Adrenal gland (tissue), 12 donors: ENCODE results near the gene PCDHGA9. TPM values are rescaled to one million over a fixed set of nuclear protein-coding genes. Genes with fewer than 3 reads are reported as not detected.
"Not testable (repeated sequence)": the region's sequence is repeated elsewhere in the genome, so short reads cannot be mapped to it uniquely, and the experiment has no call there.

Source experiments
- DNase-seq, 7 donors: peaks; one replicate each; pipeline ENCODE4 v3.0.0-alpha.2; 2019 to 2020
- H3K27ac ChIP-seq, 5 donors: fragments of 200-600 bp; sonication (generic) in 4 of 5; 1 replicate in 3 of 5; 2 replicates in 2 of 5; pipeline versions ENCODE4 v1.5.1 to v1.8.0; 2016 to 2020; ENCODE audit warnings: mild to moderate bottlenecking in 1 of 5
- H3K27me3 ChIP-seq: fragments of 200-600 bp; 2 replicates; pipeline ENCODE4 v1.8.0; 2021
- H3K36me3 ChIP-seq, 2 donors: fragments of 200-600 bp; replicated peaks in 1 of 2; 1 replicate in 1 of 2; 2 replicates in 1 of 2; pipeline versions ENCODE4 v1.5.1 to v1.8.0; 2018 to 2022
- H3K4me1 ChIP-seq, 2 donors: fragments of 200-600 bp; replicated peaks in 1 of 2; 1 replicate in 1 of 2; 2 replicates in 1 of 2; pipeline versions ENCODE4 v1.5.1 to v1.8.0; 2018 to 2021
- H3K4me3 ChIP-seq, 4 donors: fragments of 200-600 bp; sonication (generic) in 3 of 4; one replicate each; pipeline ENCODE4 v1.5.1; 2016 to 2018
- H3K9me3 ChIP-seq, 3 donors: fragments of 200-600 bp; sonication (generic) in 1 of 3; replicated peaks in 1 of 3; 1 replicate in 2 of 3; 2 replicates in 1 of 3; pipeline versions ENCODE4 v1.5.1 to v1.8.0; 2016 to 2021
- CTCF ChIP-seq, 6 experiments: fragments of 450-650 bp in 4 of 6; fragments of 200-600 bp in 2 of 6; sonication (generic) in 1 of 6; IDR thresholded peaks; 1 replicate in 5 of 6; 2 replicates in 1 of 6; pipeline versions ENCODE4 v1.5.1 to v1.8.0; 2016 to 2021; ENCODE audit warnings: antibody characterized with exemption in 6 of 6, mild to moderate bottlenecking in 2 of 6, moderate library complexity in 1 of 6
- POLR2A ChIP-seq, 2 donors: fragments of 450-650 bp; IDR thresholded peaks; one replicate each; pipeline ENCODE4 v1.6.1; 2017; ENCODE audit warnings: antibody characterized with exemption in 2 of 2, mild to moderate bottlenecking in 2 of 2, moderate library complexity in 1 of 2
- WGBS, 4 donors: extraction: QIAGEN DNeasy Blood & Tissue Kit in 2 of 4; methylation state at CpG; one replicate each; pipeline versions ENCODE4 v1.1.5 to v1.1.7; 2013 to 2017; 5-methylcytosine and 5-hydroxymethylcytosine counted together
- intact Hi-C, 2 donors: fragments of 100-400 bp; cut with DNase I; formaldehyde crosslinking; loops; one replicate each; pipeline versions ENCODE4 v1.14.1 to v1.15.0; 2022 to 2023
- polyA plus RNA-seq, 3 donors: library from polyadenylated mRNA; stranded (reverse); fragments of 200-250 nt in 2 of 3; fragments of 350-450 nt in 1 of 3; fragmentation: Illumina TruSeq in 1 of 3; extraction: RNeasy Lipid Tissue Mini Kit (QIAGEN cat#74804) in 1 of 3; gene quantifications; one replicate each; pipeline ENCODE4 v1.2.3, GENCODE V29; 2013 to 2014
- total RNA-seq, 9 donors: library from RNA; depleted of rRNA in 4 of 9; stranded (reverse); fragments of >200 nt in 4 of 9; fragments of 120-200 nt in 1 of 9; fragmentation: NEBNext Ultra II Directional in 1 of 9; extraction: Animal tissue kit (Norgen Biotek cat#: 25700) in 1 of 9; gene quantifications; one replicate each; pipeline versions ENCODE4 v1.1.0 to v1.2.4, GENCODE V29; 2013 to 2023
- donor health status: healthy with polysubstance abuse.
- donor health status: Bipolar disorder and iron deficiency.
- donor health status: DM: yes; HTN: yes; CAD: no.
- donor health status: DM: no; HTN: no; CAD: no.
- donor health status: DM: no; HTN: no; CAD: no.
- donor health status: DM: yes; HTN: yes; CAD: no.

The PCDHGA9 gene
- total and polyA plus RNA-seq, 12 donors = 0.17 to 8.6 (median 5.1) TPM

- Histone ChIP-seq H3K9me3 (peaks cover 5 to 42% (median 8%) of the 10 kb centered on the region in 3 donors), H3K27me3 (no peaks in the 10 kb centered on the region), H3K27ac (no peak overlapping the region), H3K4me3 (no peak overlapping the region), H3K36me3 (no peaks in the 10 kb centered on the region), H3K4me1 (no peaks in the 10 kb centered on the region)
- 19 to 44% (median 23%) methylated on average over 9 to 15 of the region's 15 CpGs for WGBS, 4 donors
- no peak for TF ChIP-seq CTCF (IDR thresholded peaks at IDR 0.05)
- TF ChIP-seq POLR2A (IDR thresholded peaks at IDR 0.05) = no peak
- intact Hi-C loops = no loop called here
- DNase-seq = no peak
Observed at GRCh38 chr5:141398608-141399007, 4.0 kb upstream of the PCDHGA9 start.

GRCh38 chr5:141399555-141400258, 2.9 kb upstream of the PCDHGA9 start:
- Histone ChIP-seq H3K4me3 (no peak overlapping the region), H3K27me3 (no peaks in the 10 kb centered on the region), H3K9me3 (peaks cover 5 to 44% (median 8%) of the 10 kb centered on the region in 3 donors), H3K4me1 (no peaks in the 10 kb centered on the region), H3K36me3 (no peaks in the 10 kb centered on the region), H3K27ac (no peak overlapping the region)
- 19 to 24% (median 21%) methylated on average over 3 to 61 of the region's 61 CpGs for WGBS, 4 donors
- TF ChIP-seq CTCF (IDR thresholded peaks at IDR 0.05) = no peak
- TF ChIP-seq POLR2A (IDR thresholded peaks at IDR 0.05) = no peak
- no peak for DNase-seq
- intact Hi-C loops = no loop called here

DNA sequence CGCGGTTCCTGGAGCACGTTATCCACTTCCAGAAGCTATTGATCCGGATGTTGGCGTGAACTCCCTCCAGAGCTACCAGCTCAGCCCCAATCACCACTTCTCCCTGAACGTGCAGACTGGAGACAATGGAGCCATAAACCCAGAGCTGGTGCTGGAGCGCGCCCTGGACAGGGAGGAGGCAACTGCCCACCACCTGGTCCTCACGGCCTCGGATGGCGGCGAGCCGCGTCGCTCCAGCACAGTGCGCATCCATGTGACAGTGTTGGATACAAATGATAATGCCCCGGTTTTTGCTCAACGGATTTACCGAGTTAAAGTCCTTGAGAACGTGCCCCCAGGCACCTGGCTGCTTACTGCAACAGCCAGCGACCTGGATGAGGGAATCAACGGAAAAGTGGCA, 809 bp downstream of the PCDHGA9 start:
- peaks cover 0 to 66% (median 8%) of the 10 kb centered on the region in 3 donors for H3K9me3 ChIP-seq
- no peak for DNase-seq
- no peaks in the 10 kb centered on the region for H3K36me3 ChIP-seq
- intact Hi-C loops = no loop called here
- no peaks in the 10 kb centered on the region for H3K27me3 ChIP-seq
- H3K4me1 ChIP-seq = no peaks in the 10 kb centered on the region
- peak overlapping the region in 1 of 4 donors; percentile 41 for H3K4me3 ChIP-seq
- TF ChIP-seq CTCF (IDR thresholded peaks at IDR 0.05) = no peak
- TF ChIP-seq POLR2A (IDR thresholded peaks at IDR 0.05) = no peak
- 23 to 32% (median 25%) methylated on average over 20 to 22 of the region's 22 CpGs for WGBS, 4 donors
- no peak overlapping the region for H3K27ac ChIP-seq

DNA sequence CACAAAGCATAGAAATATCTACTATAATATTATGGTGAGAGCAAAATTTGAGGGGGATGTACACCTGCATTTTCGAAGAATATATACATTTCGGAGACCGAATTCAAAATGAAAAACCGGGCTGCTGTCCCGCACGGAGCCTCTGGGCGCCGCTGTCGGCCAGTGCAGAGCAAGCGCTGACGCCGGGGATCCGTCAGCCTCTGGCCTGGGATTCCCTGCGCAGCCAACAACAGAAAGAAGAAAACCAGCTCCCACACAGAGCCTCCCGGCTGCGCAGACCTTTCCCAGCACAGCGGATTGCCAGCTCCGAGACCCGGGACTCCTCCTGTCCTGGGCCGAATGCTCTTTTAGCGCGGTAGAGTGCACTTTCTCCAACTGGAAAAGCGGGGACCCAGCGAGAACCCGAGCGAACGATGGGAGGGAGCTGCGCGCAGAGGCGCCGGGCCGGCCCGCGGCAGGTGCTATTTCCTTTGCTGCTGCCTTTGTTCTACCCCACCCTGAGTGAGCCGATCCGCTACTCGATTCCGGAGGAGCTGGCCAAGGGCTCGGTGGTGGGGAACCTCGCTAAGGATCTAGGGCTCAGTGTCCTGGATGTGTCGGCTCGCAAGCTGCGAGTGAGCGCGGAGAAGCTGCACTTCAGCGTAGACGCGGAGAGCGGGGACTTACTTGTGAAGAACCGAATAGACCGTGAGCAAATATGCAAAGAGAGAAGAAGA, 5.4 kb downstream of the PCDHGA9 start, which contains the start of gene PCDHGB6:
TSS of gene PCDHGB6 (plus strand) at position 232 of the 716 bp plus-strand sequence. CDS start at position 414, 182 bp downstream.
- DNase-seq = peak; percentile 27 to 63 (median 40)
- intact Hi-C loops, H3K36me3 ChIP-seq, H3K4me1 ChIP-seq, H3K27ac ChIP-seq, H3K27me3 ChIP-seq: not testable (repeated sequence)
- Histone ChIP-seq H3K9me3 (peaks cover 0 to 69% (median 8%) of the 10 kb centered on the region in 3 donors), H3K4me3 (peak within 1 kb of the TSS in 1 of 4 donors; percentile 43)
- TF ChIP-seq CTCF (IDR thresholded peaks at IDR 0.05) = peak; percentile 16 to 60 (median 44)
- 8 to 14% (median 11%) methylated on average over 25 to 50 of the region's 51 CpGs for WGBS, 4 donors
